Right ventricle myocardium inferior (tissue), 1 donor: ENCODE results near the gene DSE. TPM values are rescaled to one million over a fixed set of nuclear protein-coding genes. Genes with fewer than 3 reads are reported as not detected.
"Not testable (repeated sequence)": the region's sequence is repeated elsewhere in the genome, so short reads cannot be mapped to it uniquely, and the experiment has no call there.

Experiments used
- ATAC-seq: fragments of 200-7000 bp; cut with Tn5 transposase; one replicate; pipeline ENCODE4 v1.9.1; 2020; ENCODE audit warnings: mild to moderate bottlenecking, moderate library complexity
- DNase-seq: peaks from one replicate; pipeline ENCODE4 v3.0.0; 2021; ENCODE audit errors: missing footprints
- intact Hi-C: fragments of 100-400 bp; cut with DNase I; formaldehyde crosslinking; loops from one replicate; pipeline ENCODE4 v1.11.0; 2022
- long read RNA-seq: library from polyadenylated mRNA; unstranded; transcript quantifications from one replicate; pipeline ENCODE4 v2.0.0, GENCODE V29; 2021
- total RNA-seq: library from RNA; stranded (reverse); fragmentation: NEBNext Ultra II Directional; extraction: Animal tissue kit (Norgen Biotek cat#: 25700); gene quantifications from one replicate; pipeline ENCODE4 v1.2.1, GENCODE V29; 2021
- donor health status: DM: no; HTN: yes; CAD: no; lungs with severe emphysema.

The DSE gene
- 11.6 TPM for total RNA-seq
- long read RNA-seq, partial matches to known transcripts: 0 of 27 reads
- long read RNA-seq, other reads (novel, unspliced or antisense): 27 of 27 reads

GRCh38 chr6:116370760-116371119 lies at the start of gene DSE:
Gene DSE, plus strand, starts transcription at chr6:116370947. Its CDS starts 28,304 bp downstream, at chr6:116399251.
- ATAC-seq: peak; percentile 95
- intact Hi-C loops: loop anchor here (5.0 kb wide), 2 partner anchors 37 to 93 kb away; partner anchors contain the start of gene TSPYL1
- peak; percentile 95 for DNase-seq

- DNase-seq, intact Hi-C loops, ATAC-seq: not testable (repeated sequence)
These were observed 48.8 kb upstream of the DSE start for GRCh38 chr6:116321933-116322332.

- DNase-seq (no peak), ATAC-seq (no peak)
- intact Hi-C loops: no loop called here
These were observed 46.9 kb upstream of the DSE start for GRCh38 chr6:116323863-116324262.

- DNase-seq, intact Hi-C loops, ATAC-seq: not testable (repeated sequence)
These were observed 45.1 kb upstream of the DSE start for GRCh38 chr6:116325634-116326132.

GRCh38 chr6:116326181-116326671 lies 44.5 kb upstream of the DSE start:
- DNase-seq (peak; percentile 59), ATAC-seq (peak; percentile 75)
- intact Hi-C loops: no loop called here

DNA sequence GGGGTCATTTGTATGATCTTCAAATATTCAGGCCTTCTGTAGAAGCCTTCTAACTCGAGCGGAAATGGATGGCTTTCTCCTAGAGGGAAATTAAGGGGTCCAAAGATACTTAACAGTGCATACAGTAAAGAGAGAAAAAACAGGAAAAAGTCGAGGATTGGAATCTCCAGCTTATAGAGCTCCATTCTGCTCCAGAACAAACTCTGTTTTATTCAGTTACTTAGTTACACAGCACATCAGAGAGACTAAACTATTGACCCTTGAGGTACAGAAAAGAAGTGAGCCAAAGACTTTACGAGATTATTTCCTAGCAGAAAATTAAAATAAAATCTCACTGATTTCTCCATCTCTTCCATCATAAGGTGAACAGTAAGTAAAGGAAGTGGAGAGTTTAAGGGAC lies 43.8 kb upstream of the DSE start:
- ATAC-seq (no peak), DNase-seq (no peak)
- intact Hi-C loops: no loop called here

- DNase-seq (no peak), ATAC-seq (no peak)
- intact Hi-C loops: no loop called here
These were observed 42.8 kb upstream of the DSE start for GRCh38 chr6:116327803-116328527.

- ATAC-seq (peak; percentile 30), DNase-seq (no peak)
- intact Hi-C loops: no loop called here
These were observed 42.2 kb upstream of the DSE start for GRCh38 chr6:116328528-116328903.

- no peak for DNase-seq
- intact Hi-C loops: no loop called here
- no peak for ATAC-seq
These were observed 41.6 kb upstream of the DSE start for GRCh38 chr6:116329156-116329555.

DNA sequence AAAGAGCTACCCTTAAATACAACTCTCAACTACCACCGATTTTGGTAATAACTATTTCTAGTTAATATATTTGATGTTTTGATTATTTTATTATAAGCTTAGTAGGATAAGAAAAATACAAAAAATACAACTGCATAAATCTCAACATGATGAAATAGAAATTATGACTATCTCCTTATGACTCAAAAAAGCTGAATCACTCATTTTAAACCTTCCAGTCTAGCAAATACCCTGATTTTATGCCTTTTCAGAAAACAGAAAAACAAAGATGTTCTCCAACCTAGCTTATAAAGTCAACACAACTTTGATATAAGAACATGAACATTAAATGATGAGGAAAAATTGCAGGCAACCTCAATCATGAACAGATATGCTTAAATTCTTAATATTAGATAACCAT lies 40.2 kb upstream of the DSE start:
- ATAC-seq (no peak), DNase-seq (no peak)
- intact Hi-C loops: no loop called here

DNA sequence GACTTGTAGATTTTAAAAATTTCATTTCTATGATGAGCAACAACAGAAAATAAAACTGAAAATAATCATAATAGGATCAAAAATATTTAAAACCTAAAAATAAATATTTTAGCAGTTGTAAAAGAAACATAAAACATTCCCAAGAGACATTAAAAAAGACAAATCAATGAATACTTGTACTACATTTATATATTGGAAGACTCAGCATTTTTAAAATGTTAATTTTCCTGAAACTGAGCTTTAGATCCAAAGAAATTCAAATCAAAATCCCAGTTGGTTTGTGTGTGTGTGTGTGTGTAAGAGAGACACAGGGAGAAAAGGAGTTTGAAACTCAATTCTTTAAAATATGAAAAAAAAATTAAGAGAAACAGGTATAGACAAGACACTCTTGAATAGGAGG lies 38.7 kb upstream of the DSE start:
- intact Hi-C loops: no loop called here
- no peak for ATAC-seq
- DNase-seq: no peak

- intact Hi-C loops, ATAC-seq: not testable (repeated sequence)
These were observed 35.9 kb upstream of the DSE start for GRCh38 chr6:116334638-116335409.

DNA sequence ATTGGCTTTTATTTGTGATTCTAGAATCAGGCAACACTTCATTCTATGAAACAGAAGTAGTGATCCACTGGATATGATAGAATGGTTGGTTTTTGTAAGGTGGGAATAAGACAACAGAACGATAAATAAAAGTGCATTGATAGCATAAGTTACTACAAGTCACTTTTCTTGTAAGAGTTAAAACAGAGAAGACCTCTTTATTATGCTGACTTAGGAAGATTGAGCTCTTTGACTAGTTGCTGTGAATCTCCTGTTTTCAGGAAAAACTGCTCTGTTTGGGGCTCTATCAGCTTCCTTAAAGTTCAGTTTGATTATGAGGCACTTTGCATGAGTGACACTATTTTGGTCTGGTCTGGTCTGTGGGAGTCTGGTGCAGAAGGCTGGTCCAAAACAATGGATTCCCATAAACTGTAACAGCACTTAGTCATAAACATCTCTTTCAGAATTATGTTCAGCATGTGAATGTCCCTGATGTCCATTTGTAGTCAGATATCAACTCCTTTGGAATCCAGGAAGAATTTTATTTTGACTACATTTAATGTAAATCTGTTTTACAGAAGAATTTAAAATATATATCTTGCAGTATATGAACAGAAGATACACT lies 35.0 kb upstream of the DSE start:
- intact Hi-C loops: no loop called here
- DNase-seq (no peak), ATAC-seq (no peak)

More at GRCh38 chr6:116334638-116335409, 35.9 kb upstream of the DSE start:
- not testable (repeated sequence) for DNase-seq

DNA sequence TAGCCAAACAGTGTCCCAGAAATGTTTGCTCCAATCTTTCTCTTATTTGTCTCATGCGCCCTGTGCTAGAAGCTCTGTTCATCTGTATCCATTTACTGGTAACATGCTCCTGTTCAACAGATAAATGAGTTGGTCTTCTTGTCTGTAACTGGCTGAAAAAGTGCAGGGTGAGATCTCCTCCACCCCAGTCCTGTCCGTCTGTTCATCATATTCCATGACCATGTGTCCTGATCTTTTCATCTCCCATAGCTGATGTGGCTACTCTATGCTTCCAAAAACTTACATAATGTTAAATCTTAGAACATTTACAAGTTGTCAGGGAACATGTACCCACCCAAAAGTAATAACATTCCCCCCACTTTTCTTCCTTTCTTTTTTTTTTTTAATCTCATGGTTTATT lies 31.8 kb upstream of the DSE start:
- no peak for DNase-seq
- ATAC-seq: no peak
- intact Hi-C loops: no loop called here

DNA sequence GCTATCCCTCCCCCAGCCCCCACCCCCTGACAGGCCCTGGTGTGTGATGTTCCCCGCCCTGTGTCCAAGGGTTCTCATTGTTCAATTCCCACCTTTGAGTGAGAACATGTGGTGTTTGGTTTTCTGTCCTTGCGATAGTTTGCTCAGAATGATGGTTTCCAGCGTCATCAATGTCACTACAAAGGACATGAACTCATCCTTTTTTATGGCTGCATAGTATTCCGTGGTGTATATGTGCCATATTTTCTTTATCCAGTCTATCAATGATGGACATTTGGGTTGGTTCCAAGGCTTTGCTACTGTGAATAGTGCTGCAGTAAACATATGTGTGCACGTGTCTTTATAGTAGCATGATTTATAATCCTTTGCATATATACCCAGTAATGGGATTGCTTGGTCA lies 30.1 kb upstream of the DSE start:
- intact Hi-C loops, ATAC-seq: not testable (repeated sequence)

DNA sequence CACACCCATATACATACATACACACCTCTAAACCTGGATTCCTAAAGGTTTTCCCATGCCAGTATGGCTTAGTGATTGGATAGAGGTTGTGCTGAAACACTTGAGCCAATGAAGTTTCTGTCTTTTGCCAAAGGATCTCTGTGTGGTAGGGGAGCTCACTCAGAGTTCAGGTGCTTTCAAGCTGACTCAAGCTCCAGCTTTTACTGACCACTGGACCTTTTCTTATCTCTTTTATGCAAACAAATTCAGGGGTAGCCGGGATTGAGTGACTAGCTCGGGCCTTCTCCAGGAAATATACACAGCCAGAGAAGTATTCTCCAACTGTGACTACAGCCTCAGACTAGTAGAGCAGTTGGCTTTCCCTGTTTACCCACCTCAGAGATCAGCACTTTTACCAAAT lies 21.5 kb upstream of the DSE start:
- intact Hi-C loops: no loop called here
- no peak for ATAC-seq

More for the DNA sequence above, 30.1 kb upstream of the DSE start:
- not testable (repeated sequence) for DNase-seq

DNA sequence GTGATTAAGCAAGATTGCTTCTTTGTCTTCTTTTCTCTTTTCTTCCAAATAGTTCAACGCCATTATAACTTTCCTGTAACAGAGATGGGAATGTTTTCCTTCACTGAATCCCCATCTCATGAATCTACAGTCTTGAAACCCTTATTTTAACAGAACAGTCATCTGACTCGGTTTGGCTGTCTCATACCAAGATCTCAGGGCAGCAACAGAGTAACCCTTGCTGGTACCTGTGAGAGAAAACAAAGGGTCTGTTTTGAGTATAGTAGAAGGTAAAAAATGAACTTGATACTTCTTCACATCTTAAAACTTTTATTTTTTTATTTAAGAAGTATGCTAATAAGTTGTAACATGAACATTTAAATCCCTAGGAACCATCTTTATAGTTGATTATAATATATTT lies 19.6 kb upstream of the DSE start:
- intact Hi-C loops: no loop called here
- ATAC-seq (no peak), DNase-seq (no peak)

More for the DNA sequence above, 21.5 kb upstream of the DSE start:
- no peak for DNase-seq

DNA sequence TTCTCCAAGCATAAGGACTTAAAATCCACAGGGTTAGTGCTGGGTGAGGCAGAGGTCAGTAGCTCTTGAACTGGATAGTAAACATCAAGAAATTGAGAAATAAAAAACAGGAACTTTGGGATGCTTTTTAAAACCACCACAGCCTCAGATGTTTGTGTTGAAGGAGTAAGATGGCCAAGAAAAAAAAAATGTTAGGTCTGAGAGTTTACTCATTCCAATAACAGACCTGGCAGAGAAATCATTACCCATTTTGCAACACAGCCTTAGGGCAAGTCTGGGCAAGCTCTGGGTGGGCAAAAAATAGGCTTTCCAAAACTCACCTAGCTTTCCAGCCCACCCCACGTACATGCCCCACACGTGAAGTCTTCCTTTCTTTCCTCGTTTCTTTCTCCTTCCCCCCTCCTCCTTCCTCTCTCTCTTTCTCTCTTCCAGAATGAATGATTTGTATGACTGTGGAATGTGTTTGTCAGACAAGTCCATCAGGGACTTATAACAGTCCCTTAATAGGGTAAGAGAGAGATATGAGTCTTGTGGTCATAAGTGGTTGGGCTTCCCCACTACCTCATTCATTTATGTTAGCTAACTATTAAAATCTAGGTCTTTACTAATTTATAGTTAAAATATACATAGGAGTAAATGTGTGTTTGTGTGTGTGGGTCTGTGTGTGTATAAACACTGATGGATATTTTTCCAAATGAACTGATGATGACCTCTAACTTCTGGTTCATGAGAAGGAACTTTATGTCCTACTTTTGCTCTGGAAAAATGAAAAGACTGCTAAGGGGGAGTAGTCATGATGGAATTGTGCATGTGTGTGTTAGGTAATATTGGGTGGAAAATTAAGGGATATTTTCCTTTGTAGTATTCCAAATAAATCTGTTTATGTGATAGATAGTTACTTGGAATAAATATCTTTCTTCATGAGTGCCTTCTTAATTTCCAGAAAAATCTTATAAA lies 18.0 kb upstream of the DSE start:
- ATAC-seq (peak; percentile 81), DNase-seq (no peak)
- intact Hi-C loops: no loop called here
